ENCODE data around the gene APBB1IP. TPM values are rescaled to one million over a fixed set of nuclear protein-coding genes. Genes with fewer than 3 reads are reported as not detected.
A peak's percentile ranks its signal among the peaks of the same experiment; 100 is the strongest.

Gene APBB1IP
- total and polyA plus RNA-seq, 2 donors (not counting 1 experiment from before 2014, with no cell fraction given): 60.1 to 97.0 TPM

- DNase-seq: no peak
- H4K20me1 ChIP-seq (ENCODE audit: control insufficient read depth, insufficient read depth, low read length, poor library complexity, severe bottlenecking): no peaks in the 10 kb centered on the region
- POLR2A ChIA-PET: no interaction called here
- no peak overlapping the region for H3K27ac ChIP-seq (ENCODE audit: low read length in 2 of 2)
- no peak overlapping the region for H3K9ac ChIP-seq (ENCODE audit: low read length)
- no peak overlapping the region for H2AFZ ChIP-seq (ENCODE audit: insufficient read depth, low read depth, low read length, poor library complexity, severe bottlenecking)
- H3K4me2 ChIP-seq (replicated peaks; ENCODE audit: low read depth, low read length, poor library complexity, severe bottlenecking): no peak overlapping the region
- no peak overlapping the region for H3K27ac Mint-ChIP-seq
- H3K9me3 Mint-ChIP-seq (ENCODE audit: insufficient read depth): no peaks in the 10 kb centered on the region
- no peaks in the 10 kb centered on the region for H3K4me1 ChIP-seq (ENCODE audit: control insufficient read depth in 2 of 2, insufficient read depth in 2 of 2, low read length in 2 of 2)
- intact Hi-C loops (cut with micrococcal nuclease): no loop called here
- H3K4me3 ChIP-seq (ENCODE audit: control extremely low read depth in 1 of 5, extremely low read depth in 1 of 5, insufficient read depth in 1 of 5, low read depth in 2 of 5, low read length in 4 of 5): no peak overlapping the region
- H3K27me3 Mint-ChIP-seq: no peaks in the 10 kb centered on the region
- H3K4me3 Mint-ChIP-seq: no peak overlapping the region
- no peaks in the 10 kb centered on the region for H3K9me3 ChIP-seq (ENCODE audit: control extremely low read depth in 1 of 3, control insufficient read depth in 2 of 3, insufficient read depth in 1 of 3, low read length in 2 of 3)
- TF ChIP-seq EZH2 (IDR thresholded peaks at IDR 0.05; ENCODE audit: borderline replicate concordance, insufficient read depth, low read depth, low read length, poor library complexity, severe bottlenecking) (no peak), CTCF (IDR thresholded peaks at IDR 0.05) (no peak)
- H3K36me3 ChIP-seq (replicated peaks in 1 of 2; ENCODE audit: control extremely low read depth in 1 of 2, control insufficient read depth in 1 of 2, extremely low read depth in 1 of 2, insufficient read depth in 2 of 2, low read length in 1 of 2): peaks cover 16 to 64% of the 10 kb centered on the region in 2 experiments
- peaks cover 3% of the 10 kb centered on the region for H3K4me1 Mint-ChIP-seq
- CTCF ChIA-PET: interaction anchor here (1.4 to 1.7 kb wide), 2 partner anchors 20 to 195 kb away, joined by 4 read pairs; no protein-coding TSS in a partner anchor
- H3K79me2 ChIP-seq (ENCODE audit: control insufficient read depth, insufficient read depth, low read length): peaks cover 16% of the 10 kb centered on the region
- H3K27me3 ChIP-seq (replicated peaks in 1 of 4; ENCODE audit: control extremely low read depth in 1 of 4, control insufficient read depth in 3 of 4, insufficient read depth in 4 of 4, low read length in 3 of 4): no peaks in the 10 kb centered on the region
- no peak for ATAC-seq (ENCODE audit: low read depth)
- WGBS (ENCODE audit: insufficient coverage): 95% methylated on average over 7 of the region's 7 CpGs
Measured at GRCh38 chr10:26534384-26534783, 96.2 kb downstream of the APBB1IP start.

DNA sequence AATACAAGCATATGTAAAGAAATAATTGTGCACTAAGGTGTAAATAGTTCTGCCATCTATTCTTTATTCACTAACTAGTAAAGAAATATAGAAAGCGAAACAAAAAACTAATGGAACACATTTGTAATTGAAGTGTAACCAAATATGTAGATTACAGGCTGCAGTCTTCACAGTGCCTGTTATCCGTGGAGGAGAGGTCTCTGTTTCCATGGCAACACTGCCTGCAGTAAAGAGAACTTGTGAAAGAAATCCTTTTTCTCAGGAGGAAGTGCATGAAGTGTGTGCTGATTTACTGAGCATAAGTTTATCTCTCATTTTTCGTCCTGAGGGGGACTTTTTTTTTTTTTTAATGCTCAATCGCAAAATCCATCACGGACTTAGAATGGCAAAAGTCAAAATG is 102.5 kb downstream of the APBB1IP start:
- Histone ChIP-seq H3K4me2 (replicated peaks; ENCODE audit: low read depth, low read length, poor library complexity, severe bottlenecking) (no peak overlapping the region), H3K9me3 (ENCODE audit: control extremely low read depth in 1 of 3, control insufficient read depth in 2 of 3, insufficient read depth in 1 of 3, low read length in 2 of 3) (no peaks in the 10 kb centered on the region), H4K20me1 (ENCODE audit: control insufficient read depth, insufficient read depth, low read length, poor library complexity, severe bottlenecking) (no peaks in the 10 kb centered on the region), H3K4me1 (ENCODE audit: control insufficient read depth in 2 of 2, insufficient read depth in 2 of 2, low read length in 2 of 2) (peaks cover 9 to 11% of the 10 kb centered on the region in 2 donors), H3K27ac (ENCODE audit: low read length in 2 of 2) (peak overlapping the region in 1 of 2 donors; percentile 59), H3K36me3 (replicated peaks in 1 of 2; ENCODE audit: control extremely low read depth in 1 of 2, control insufficient read depth in 1 of 2, extremely low read depth in 1 of 2, insufficient read depth in 2 of 2, low read length in 1 of 2) (peaks cover 16 to 47% of the 10 kb centered on the region in 2 experiments), H3K27me3 (replicated peaks in 1 of 4; ENCODE audit: control extremely low read depth in 1 of 4, control insufficient read depth in 3 of 4, insufficient read depth in 4 of 4, low read length in 3 of 4) (no peaks in the 10 kb centered on the region), H3K9ac (ENCODE audit: low read length) (no peak overlapping the region), H3K4me3 (ENCODE audit: control extremely low read depth in 1 of 5, extremely low read depth in 1 of 5, insufficient read depth in 1 of 5, low read depth in 2 of 5, low read length in 4 of 5) (no peak overlapping the region), H3K79me2 (ENCODE audit: control insufficient read depth, insufficient read depth, low read length) (peaks cover 19% of the 10 kb centered on the region), H2AFZ (ENCODE audit: insufficient read depth, low read depth, low read length, poor library complexity, severe bottlenecking) (no peak overlapping the region)
- no peaks in the 10 kb centered on the region for H3K9me3 Mint-ChIP-seq (ENCODE audit: insufficient read depth)
- H3K4me1 Mint-ChIP-seq: peaks cover 35% of the 10 kb centered on the region
- DNase-seq (peak; percentile 66), ATAC-seq (ENCODE audit: low read depth) (peak; percentile 64)
- peak overlapping the region; percentile 71 for H3K27ac Mint-ChIP-seq
- intact Hi-C loops (cut with micrococcal nuclease): loop anchor here (10.0 kb wide), 1 partner anchor 46 kb away; no protein-coding TSS in a partner anchor
- TF ChIP-seq EZH2 (IDR thresholded peaks at IDR 0.05; ENCODE audit: borderline replicate concordance, insufficient read depth, low read depth, low read length, poor library complexity, severe bottlenecking) (no peak), CTCF (IDR thresholded peaks at IDR 0.05) (no peak)
- CTCF ChIA-PET: no interaction called here
- 29% methylated on average over 3 of the region's 5 CpGs for WGBS (ENCODE audit: insufficient coverage)
- POLR2A ChIA-PET: no interaction called here
- H3K4me3 Mint-ChIP-seq: peak overlapping the region; percentile 14
- no peaks in the 10 kb centered on the region for H3K27me3 Mint-ChIP-seq

All from B cell (primary cell).